GM21390 (cell line): ENCODE results near the gene F2RL1.
"Not testable (repeated sequence)": the region's sequence is repeated elsewhere in the genome, so short reads cannot be mapped to it uniquely, and the experiment has no call there.

Experiments
- ATAC-seq: cut with Tn5 transposase; IDR thresholded peaks from one replicate; pipeline ENCODE4 v1.9.1; 2021; ENCODE audit not compliant: unreplicated experiment

F2RL1 gene

GRCh38 chr5:76805821-76806505 lies 12.9 kb upstream of the F2RL1 start:
- ATAC-seq: no peak

GRCh38 chr5:76807296-76807695 lies 11.5 kb upstream of the F2RL1 start:
- ATAC-seq: no peak

GRCh38 chr5:76808141-76808691 lies 10.6 kb upstream of the F2RL1 start:
- ATAC-seq: no peak

GRCh38 chr5:76809141-76809540 lies 9.7 kb upstream of the F2RL1 start:
- ATAC-seq: no peak

DNA sequence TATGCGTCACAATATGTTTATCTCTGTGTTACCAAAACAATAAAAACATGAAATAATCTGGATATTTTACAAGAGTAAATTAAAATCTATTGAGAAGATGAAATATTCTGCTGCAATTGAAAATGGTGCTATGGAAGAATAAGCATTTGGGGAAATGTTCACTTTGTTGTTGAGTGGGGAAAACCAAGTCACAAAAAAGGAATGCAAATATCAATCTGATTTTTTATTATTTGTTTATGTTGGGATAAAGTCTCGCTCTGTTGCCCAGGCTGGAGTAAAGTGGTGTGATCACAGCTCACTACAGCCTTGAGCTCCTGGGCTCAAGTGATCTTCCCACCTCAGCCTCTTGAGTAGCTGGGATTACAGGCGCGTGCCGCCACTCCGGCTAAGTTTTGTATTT lies 8.6 kb upstream of the F2RL1 start:
- no peak for ATAC-seq

GRCh38 chr5:76811214-76811613 lies 7.6 kb upstream of the F2RL1 start:
- ATAC-seq: no peak

- ATAC-seq: not testable (repeated sequence)
Observed at GRCh38 chr5:76812209-76812608, 6.6 kb upstream of the F2RL1 start.

DNA sequence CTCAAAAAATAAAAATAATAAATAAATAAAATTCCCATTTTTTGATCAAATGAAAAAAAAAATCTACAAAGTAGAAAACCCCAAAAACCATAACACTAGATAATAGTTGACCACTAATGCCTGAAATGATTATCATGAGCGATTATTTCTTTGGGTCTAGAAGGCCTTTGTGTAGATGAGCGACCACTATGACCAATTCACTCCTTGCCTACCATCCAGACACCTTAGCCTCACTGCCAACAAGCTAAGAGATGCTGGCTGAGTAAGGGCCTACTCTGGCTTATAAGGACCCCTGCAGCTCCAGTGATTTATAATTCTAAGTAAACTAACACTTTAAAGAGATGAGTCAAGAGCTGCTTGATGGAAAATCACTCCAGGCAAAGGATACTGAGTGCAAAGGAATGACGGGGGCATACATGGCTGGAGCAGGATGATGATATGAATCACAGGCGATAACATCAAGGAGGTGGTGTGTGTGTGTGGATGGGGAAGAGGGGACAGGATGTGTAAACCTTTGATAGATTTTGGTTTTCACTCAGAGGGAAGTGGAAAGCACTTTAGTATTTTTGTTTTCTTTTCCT lies 4.8 kb upstream of the F2RL1 start:
- no peak for ATAC-seq

DNA sequence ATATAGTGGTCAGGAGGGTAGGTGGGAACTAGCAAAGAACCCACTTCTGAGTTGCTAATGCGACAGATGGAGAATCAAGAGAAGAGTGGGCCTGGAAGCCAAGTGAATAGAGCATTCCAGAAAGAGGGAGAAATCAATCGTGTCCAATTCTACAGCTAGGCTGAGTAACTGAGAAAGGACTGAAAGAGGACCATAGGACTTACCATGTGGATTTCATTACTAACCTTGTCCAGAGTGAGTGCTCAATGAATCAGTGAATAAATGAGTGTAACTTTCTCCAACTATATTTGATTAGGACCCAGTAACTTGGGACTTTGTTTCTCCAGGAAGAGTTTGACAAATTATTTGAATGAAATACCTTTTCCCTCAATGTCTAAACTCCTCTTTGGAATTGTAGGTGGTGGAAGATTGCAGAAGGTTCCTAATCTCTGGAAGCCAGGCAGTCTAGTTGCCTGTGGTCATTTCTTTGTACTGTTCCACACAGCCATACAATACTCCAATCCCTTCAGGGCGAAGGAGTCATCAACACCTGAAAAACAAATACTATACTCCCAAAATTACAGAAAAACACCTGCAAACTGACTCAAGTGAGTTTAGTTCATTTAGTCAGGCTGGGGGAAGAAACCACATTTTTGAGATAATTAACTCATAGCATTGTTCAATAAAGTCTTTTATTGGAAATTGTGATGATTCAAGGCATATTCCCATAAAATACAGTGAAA lies 2.6 kb upstream of the F2RL1 start:
- no peak for ATAC-seq

DNA sequence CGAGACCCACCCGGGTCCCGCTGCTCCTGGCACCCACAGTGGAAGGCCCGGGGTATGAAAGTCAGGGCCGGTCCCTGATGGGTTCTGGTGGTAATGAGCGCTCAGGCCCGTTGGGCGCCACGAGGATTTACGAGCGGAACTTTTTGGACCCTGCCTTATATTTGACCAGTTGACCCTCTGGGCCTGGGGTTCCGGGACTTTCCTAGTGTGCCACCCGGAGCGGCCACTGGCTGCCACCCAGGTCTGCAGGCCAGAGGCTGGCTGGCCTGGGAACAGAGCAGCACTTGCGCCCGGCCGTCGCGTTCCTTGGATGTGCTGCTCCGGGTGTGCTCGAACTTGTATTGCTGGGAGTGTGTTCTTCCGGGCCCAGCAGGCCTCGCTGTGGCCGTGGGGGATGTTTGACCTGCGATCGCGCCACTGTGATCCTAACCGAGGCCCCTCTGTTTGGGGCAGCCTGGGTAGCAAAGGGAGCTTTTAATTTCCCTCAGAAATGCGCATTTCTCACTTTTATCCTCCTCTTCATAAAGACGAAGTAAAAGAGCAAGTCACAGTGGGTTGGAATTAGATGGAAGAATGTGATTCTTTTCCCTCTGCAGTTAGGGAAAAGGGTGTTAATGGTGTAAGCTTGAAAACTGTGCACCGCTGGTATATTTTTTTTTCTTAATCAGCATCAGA lies 1.2 kb downstream of the F2RL1 start:
- no peak for ATAC-seq

DNA sequence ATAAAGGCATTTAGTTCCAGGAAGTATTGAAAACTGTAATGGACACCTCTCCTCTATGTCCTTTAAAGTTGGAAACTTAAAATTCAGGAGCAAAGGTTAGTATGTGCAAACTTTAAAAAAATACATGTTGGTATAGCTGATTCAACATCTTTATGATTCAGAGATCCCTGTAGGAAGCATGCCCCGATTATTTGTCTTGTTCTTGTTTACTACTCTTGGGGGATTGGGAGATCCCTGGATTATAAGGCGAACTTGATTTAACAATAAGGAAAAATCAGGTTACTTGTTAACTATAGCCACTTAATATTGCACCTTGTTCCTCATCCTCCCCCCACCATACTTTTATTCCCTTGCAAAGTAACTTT lies 1.7 kb downstream of the F2RL1 start:
- no peak for ATAC-seq

- ATAC-seq: no peak
Observed at GRCh38 chr5:76821136-76821535, 2.3 kb downstream of the F2RL1 start.

DNA sequence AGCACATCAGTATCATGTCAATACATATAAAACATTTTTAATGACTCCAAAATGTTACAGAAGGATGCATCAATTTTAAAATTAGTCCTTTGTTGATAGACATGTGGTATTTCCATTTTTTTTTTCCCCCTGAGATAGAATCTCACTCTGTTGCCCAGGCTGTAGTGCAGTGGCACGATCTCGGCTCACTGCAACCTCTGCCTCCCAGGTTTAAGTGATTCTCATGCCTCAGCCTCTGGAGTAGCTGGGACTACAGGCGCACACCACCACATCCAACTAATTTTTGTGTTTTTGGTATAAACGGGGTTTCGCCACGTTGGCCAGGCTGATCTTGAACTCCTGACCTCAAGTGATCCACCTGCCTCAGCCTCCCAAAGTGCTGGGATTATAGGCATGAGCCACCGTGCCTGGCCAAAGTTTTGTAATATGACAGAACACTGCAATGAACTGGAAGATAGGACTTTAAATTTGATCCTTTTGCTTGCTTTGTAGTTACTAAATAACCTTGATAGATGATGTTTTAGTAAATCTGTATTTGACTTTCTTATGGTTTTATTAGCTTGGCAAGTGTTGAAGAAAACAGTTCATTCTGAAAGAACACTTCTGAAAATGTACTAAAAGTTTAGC lies 3.4 kb downstream of the F2RL1 start:
- not testable (repeated sequence) for ATAC-seq

- ATAC-seq: not testable (repeated sequence)
Observed at GRCh38 chr5:76826416-76826815, 7.6 kb downstream of the F2RL1 start.

DNA sequence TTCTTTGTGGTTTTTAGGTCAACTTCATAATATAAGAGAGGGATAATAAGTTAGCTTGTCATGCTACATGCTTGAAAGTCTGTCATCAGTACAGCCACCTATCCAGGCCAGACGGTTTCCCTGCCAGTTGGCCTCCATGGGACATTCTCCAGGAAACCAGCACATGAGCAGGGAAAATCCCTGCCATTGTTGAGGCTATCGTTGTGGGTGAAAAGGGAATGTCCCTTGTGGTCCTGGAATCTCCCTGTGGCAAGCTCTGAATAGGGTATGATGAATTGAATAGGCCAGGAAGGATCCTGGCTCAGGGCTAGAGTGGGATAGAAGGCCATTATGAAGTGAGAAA lies 12.3 kb downstream of the F2RL1 start:
- no peak for ATAC-seq

DNA sequence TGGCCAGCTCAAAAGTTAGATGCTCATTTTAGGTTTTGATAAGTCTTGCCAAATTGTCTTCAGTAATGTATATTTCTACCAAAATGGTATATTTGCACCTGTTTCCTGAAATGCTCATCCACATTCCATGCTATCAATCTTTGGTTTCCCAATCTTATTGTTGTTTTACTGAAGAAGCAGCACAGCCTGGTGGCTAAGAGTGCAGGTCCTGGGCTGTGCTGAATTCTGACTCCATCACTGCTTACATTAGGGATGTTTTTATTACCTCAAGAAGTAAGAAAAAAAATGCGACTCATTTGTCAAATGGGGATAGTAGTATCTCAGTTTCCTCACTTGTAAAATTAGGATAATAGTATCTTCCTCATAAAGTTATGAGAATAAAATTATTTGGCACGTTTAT lies 17.4 kb downstream of the F2RL1 start:
- no peak for ATAC-seq

DNA sequence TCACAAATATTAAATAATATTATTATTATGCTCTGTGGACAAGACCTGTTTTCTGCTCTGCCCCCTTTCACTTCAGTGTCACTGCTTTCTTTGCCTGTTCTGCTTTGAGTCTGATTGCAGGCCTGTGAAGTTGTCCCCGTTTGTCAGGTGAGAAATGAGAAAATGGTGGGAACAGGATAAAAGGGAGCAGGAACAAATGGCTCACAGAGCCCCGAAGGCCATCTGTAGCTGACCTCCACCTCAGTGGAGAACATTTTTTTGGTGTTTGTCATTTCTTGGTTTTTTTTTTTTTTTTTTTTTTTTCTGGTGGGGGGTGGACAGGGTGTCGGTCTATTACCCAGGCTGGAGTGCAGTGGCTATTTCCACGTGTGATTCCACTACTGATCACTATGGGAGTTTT lies 17.8 kb downstream of the F2RL1 start:
- ATAC-seq: no peak

DNA sequence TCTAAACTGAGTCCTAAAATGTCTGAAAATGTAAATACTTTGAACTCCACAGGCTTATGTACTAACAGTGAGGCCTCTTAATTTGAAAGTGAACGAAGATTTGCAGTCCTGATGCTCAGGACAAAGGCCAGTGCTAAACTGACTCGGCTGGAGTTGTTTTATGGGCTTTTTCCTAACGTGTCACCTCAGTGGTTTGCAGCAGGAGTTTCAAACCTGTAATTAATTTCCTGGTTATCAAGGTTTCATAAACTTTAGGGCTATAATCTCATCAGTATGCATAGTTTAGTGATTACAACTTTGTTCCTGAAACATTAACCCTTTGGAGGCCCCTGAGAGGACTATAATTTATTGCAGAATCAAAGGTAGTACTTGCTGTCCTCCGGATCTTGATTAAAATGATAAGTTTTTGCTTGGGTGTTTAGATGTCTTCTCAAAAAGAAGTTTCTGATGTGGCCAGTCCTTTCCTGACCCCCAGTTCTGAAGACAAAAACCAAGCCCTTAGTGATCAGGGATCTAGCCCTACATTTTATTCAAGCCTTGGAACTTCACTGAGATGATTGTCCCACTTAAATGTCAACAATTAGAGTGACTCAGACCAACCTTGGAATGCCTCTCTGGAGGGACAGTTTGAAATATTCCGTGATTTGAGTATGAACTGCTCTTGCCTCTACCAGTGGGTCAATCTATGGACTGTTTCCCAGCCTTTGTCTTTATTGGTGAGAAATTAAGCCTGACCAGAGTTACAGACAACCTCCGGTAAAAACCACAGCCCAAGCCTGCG lies 19.8 kb downstream of the F2RL1 start:
- no peak for ATAC-seq

DNA sequence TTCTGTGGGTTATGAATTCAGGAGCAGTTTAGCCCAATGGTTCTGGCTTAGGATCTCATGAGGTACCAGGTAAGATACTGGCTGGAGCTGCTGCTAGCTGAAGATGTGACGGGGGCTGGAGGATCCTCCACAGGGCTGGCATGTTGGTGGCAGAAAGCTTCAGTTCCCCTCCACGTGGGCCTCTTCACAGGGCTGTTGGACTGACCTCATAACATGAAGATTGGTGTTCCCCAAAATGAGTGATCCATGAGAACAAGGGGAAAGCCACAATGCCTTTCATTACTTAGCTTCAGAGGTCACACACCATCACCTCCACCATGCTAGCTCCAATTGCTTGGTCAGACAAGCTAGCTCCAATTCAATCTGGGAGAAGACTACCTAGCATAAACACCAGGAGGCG lies 22.5 kb downstream of the F2RL1 start:
- no peak for ATAC-seq

DNA sequence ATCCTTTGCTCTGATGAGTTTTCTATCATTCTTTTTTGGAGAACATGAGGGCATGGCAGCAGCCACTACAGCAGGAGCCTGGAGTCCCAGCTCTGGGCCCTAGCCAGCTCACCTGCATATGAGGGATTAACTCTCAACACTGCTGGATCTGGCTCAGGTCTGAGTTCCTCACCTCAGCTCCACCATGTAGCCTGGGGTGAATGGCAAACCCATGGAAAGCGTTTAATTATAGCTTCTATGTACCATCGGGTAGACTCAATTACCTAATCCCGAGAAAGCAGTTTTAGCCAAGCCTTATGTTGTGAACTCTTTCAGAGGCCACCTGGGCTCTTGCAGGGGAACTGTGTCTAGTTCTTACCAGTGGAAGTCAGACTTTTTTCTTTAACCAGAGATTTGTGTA lies 27.1 kb downstream of the F2RL1 start:
- no peak for ATAC-seq
